ENCODE data around the gene NDUFAB1. TPM values are rescaled to one million over a fixed set of nuclear protein-coding genes. Genes with fewer than 3 reads are reported as not detected.

The NDUFAB1 gene
- total RNA-seq, 1 experiment from 2014 or later: 98.3 TPM

- H3K36me3 Mint-ChIP-seq (ENCODE audit: insufficient read depth, unreplicated experiment): peaks cover 75% of the 10 kb centered on the region
- intact Hi-C loops (cut with micrococcal nuclease): no loop called here
- DNase-seq (ENCODE audit: unreplicated experiment): no peak
- ChIA-PET POLR2A (no interaction called here), CTCF (no interaction called here)
- H3K27ac Mint-ChIP-seq (ENCODE audit: low read depth, unreplicated experiment): no peak overlapping the region
- no peaks in the 10 kb centered on the region for H3K9me3 Mint-ChIP-seq (ENCODE audit: unreplicated experiment)
- H3K4me3 Mint-ChIP-seq (ENCODE audit: unreplicated experiment): no peak overlapping the region
- BruUV-seq (replicated peaks): no TSS peak
- H3K27me3 Mint-ChIP-seq (ENCODE audit: insufficient read depth, unreplicated experiment): no peaks in the 10 kb centered on the region
- no peak for TF ChIP-seq CTCF (IDR thresholded peaks at IDR 0.05; ENCODE audit: unreplicated experiment)
- peaks cover 4% of the 10 kb centered on the region for H3K4me1 Mint-ChIP-seq (ENCODE audit: insufficient read depth, unreplicated experiment)
Measured at GRCh38 chr16:23562505-23562904, 33.6 kb downstream of the NDUFAB1 start.

- CTCF ChIA-PET: interaction anchor here (0.7 kb wide), 2 partner anchors 35 to 239 kb away, joined by 3 read pairs; no protein-coding TSS in a partner anchor
- Mint-ChIP-seq H3K9me3 (ENCODE audit: unreplicated experiment) (no peaks in the 10 kb centered on the region), H3K4me1 (ENCODE audit: insufficient read depth, unreplicated experiment) (peaks cover 10% of the 10 kb centered on the region), H3K4me3 (ENCODE audit: unreplicated experiment) (no peak overlapping the region), H3K36me3 (ENCODE audit: insufficient read depth, unreplicated experiment) (peaks cover 71% of the 10 kb centered on the region), H3K27me3 (ENCODE audit: insufficient read depth, unreplicated experiment) (no peaks in the 10 kb centered on the region), H3K27ac (ENCODE audit: low read depth, unreplicated experiment) (no peak overlapping the region)
- intact Hi-C loops (cut with micrococcal nuclease): no loop called here
- BruUV-seq (replicated peaks): no TSS peak
- TF ChIP-seq CTCF (IDR thresholded peaks at IDR 0.05; ENCODE audit: unreplicated experiment): no peak
- POLR2A ChIA-PET: no interaction called here
- DNase-seq (ENCODE audit: unreplicated experiment): no peak
Measured at GRCh38 chr16:23561586-23561985, 34.5 kb downstream of the NDUFAB1 start.

- Mint-ChIP-seq H3K36me3 (ENCODE audit: insufficient read depth, unreplicated experiment) (peaks cover 36% of the 10 kb centered on the region), H3K9me3 (ENCODE audit: unreplicated experiment) (no peaks in the 10 kb centered on the region), H3K27ac (ENCODE audit: low read depth, unreplicated experiment) (peak overlapping the region; percentile 88), H3K4me3 (ENCODE audit: unreplicated experiment) (peak overlapping the region; percentile 96), H3K4me1 (ENCODE audit: insufficient read depth, unreplicated experiment) (peaks cover 10% of the 10 kb centered on the region), H3K27me3 (ENCODE audit: insufficient read depth, unreplicated experiment) (no peaks in the 10 kb centered on the region)
- BruUV-seq (replicated peaks): no TSS peak
- no peak for TF ChIP-seq CTCF (IDR thresholded peaks at IDR 0.05; ENCODE audit: unreplicated experiment)
- POLR2A ChIA-PET: interaction anchor here (0.6 to 2.7 kb wide), 22 partner anchors 7 to 1457 kb away, joined by 3 to 24 read pairs (median 4); partner anchors contain the start of genes ARHGAP17, DCTN5, GGA2 and PALB2
- peak; percentile 74 for DNase-seq (ENCODE audit: unreplicated experiment)
- intact Hi-C loops (cut with micrococcal nuclease): loop anchor here (1.0 to 2.0 kb wide), 4 partner anchors 38 to 170 kb away; partner anchors contain the start of genes COG7 and NDUFAB1
- CTCF ChIA-PET: interaction anchor here (0.6 to 2.5 kb wide), 19 partner anchors 8 to 1021 kb away, joined by 3 to 12 read pairs (median 3); partner anchors contain the start of gene NDUFAB1
Measured at GRCh38 chr16:23557779-23558702, 38.1 kb downstream of the NDUFAB1 start.
